ENCODE measurements around the gene SFXN5.
"Not testable (repeated sequence)": the region's sequence is repeated elsewhere in the genome, so short reads cannot be mapped to it uniquely, and the experiment has no call there.

SFXN5 gene

GRCh38 chr2:72921088-72921851 lies 150.2 kb downstream of the SFXN5 start:
- DNase-seq (ENCODE audit: low read depth): no peak

GRCh38 chr2:72920318-72921087 lies 151.0 kb downstream of the SFXN5 start:
- DNase-seq (ENCODE audit: low read depth): no peak

DNA sequence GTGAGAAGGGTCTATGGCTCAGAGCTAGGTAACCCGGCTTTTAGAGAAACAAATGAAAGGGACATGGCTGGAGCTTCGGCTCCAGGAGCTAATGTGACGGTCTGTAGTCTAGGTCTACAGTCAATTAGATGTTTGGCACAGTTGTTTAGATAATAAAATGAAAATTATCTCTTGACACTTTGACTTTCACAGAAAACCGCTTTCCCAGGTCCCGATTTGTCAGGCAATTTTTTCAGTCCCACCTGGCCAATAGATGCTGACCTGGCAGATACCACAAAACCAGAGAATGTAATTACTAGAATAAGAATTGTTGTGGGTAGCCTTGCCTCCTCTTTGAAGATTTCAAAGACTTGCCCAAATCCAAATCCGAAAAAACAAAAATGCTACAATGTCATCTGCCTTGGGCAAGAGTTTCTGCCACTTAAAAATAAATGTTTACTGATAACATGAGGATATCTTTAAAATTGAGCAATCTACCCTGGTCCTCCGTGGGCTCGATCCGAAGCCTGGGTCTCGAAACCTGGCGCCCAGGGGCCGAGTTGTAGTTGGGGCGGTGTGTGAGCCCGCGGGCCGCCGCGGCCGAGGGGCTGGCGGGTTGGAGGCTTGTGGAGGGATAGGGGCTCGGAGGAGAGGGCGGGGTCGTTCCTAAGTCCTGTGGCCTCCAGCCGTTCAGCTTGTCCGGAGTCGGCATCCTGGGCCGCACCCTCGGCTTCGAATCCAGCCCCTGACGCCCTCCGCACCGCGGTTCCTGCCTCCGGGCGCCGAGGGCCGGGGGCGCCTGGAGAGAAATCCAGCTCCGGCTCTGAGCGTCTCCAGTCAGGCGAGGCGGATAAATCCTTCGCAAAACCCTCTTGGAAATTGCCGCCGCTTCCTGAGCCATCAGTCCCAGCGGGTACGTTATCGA lies 151.8 kb downstream of the SFXN5 start:
- DNase-seq (ENCODE audit: low read depth): no peak

- DNase-seq (ENCODE audit: low read depth): no peak
These were observed 153.5 kb downstream of the SFXN5 start for GRCh38 chr2:72917877-72918553.

- DNase-seq (ENCODE audit: low read depth): no peak
These were observed 154.2 kb downstream of the SFXN5 start, which contains the start of gene EMX1 for GRCh38 chr2:72917138-72917876. EMX1 (plus strand) TSS chr2:72917519; CDS start chr2:72917853, 334 bp downstream.

- no peak for DNase-seq (ENCODE audit: low read depth)
These were observed 154.8 kb downstream of the SFXN5 start for GRCh38 chr2:72916743-72917137.

DNA sequence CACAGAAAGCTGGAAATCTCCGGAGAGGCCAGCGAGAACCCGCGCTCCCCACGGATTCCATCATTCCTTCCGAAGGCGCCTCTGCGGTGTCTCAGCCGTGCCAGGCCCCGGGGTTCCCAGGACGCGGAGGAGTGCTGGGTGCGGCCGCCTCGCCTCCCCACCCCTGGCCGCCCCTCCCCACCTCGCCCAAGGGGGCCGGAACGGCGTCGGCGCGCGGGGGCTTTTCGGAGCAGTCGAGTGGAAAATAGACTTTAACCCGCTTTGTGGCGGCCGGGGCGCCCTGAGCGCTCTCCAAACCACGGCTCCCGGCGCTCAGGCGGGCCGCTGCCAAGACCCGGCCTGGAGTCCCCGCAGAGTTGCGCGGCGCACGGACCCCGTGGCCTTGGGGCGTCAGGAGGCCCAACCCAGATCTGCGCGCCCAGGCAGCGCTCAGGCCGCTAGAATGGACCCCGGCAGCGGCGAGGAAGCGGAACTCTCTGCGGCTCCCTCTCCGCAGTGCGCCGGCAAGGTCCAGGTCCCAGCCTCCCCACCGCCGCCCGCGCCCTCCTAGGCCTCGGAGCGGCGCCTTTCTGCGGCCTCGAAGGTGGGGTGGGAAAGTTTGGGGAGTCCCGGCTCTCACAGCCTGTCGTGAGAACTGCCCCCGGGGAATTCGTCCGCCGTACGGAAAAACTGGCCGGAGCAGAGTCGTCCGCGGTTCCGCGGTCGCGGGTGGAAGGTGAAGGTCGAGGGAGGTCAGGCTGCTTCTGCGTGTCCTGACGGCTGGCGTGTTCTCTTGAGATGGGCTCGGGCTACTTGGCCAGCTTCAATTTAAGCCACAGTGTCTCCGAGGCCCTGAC lies 155.4 kb downstream of the SFXN5 start:
- no peak for DNase-seq (ENCODE audit: low read depth)

- no peak for DNase-seq (ENCODE audit: low read depth)
These were observed 156.1 kb downstream of the SFXN5 start for GRCh38 chr2:72915320-72915906.

- DNase-seq (ENCODE audit: low read depth): no peak
These were observed 156.8 kb downstream of the SFXN5 start for GRCh38 chr2:72914589-72915319.

- DNase-seq (ENCODE audit: low read depth): no peak
These were observed 157.3 kb downstream of the SFXN5 start for GRCh38 chr2:72914206-72914559.

DNA sequence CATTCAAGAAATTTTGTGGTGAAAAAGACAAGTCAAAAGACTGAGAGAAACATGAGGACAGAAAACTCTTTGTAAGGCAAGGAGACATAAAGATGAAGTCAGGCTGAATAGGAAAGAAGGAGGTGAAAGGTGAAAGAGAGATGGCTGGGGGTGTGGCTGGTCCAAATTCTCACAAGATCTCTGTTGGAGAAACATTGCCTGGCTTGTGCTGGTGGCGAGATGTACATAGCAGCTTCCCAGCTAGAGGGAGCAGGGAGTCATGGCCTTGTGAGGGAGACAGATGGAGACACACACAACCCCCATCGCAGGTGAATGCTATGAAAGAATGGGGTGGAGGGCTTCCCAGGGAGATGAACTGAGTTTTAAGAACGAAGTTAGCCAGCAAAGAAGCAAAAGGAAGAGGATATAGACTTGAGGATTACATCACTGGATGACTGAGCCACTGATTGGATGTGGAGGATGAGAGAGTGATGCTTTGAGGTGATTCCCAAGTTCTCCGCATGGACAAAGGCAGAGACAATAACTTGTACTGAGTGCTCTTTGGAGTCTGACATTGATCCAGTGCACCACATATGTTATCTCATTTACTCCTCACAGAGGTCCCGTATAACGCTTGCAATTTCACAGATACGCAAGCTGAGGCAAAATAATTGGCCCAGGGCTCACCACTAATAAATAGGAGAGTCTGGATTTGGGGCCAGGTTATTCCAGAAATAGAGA lies 157.9 kb downstream of the SFXN5 start:
- no peak for DNase-seq (ENCODE audit: low read depth)

DNA sequence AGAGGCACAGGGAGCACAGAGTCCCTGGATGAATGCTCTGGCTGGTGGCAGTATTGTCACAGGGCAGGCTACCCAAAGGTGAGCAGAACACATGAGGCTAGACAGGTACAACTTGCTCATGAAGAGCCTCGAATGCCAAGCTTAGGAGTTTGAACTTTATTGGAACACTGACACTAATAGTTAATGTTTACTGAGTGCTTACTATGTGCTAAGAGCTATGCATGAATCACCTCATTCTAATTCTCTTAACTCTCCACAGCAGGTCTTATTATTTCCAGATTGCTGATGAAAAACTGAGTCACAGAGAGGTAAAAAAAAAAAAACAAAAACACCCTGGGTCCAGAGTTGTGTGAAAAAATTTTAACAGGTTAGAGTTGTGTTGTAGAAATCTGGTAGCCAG lies 160.3 kb downstream of the SFXN5 start:
- no peak for DNase-seq (ENCODE audit: low read depth)

GRCh38 chr2:72908741-72909140 lies 162.8 kb downstream of the SFXN5 start:
- no peak for DNase-seq (ENCODE audit: low read depth)

DNA sequence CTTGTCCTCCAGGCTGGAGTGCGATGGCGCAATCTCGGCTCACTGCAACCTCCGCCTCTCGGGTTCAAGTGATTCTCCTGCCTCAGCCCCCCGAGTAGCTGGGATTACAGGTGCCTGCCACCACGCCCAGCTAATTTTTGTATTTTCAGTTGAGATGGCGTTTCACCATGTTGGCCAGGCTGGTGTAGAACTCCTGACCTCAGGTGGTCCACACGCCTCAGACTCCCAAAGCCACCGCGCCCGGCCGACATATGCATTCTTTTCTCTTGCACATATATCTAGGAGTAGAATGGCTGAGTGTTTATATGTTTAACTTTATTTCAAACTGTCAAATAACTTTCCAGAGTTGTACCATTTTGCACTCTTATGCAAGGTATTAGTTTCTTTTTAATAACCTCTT lies 164.1 kb downstream of the SFXN5 start:
- not testable (repeated sequence) for DNase-seq (ENCODE audit: low read depth)

- DNase-seq (ENCODE audit: low read depth): no peak
These were observed 170.1 kb downstream of the SFXN5 start for GRCh38 chr2:72901426-72901825.

- no peak for DNase-seq (ENCODE audit: low read depth)
These were observed 171.2 kb downstream of the SFXN5 start for GRCh38 chr2:72900191-72900825.

- no peak for DNase-seq (ENCODE audit: low read depth)
These were observed 173.0 kb downstream of the SFXN5 start for GRCh38 chr2:72898585-72898906.

All from activated T-helper 1 cell treated with Interleukin-2 at 50 U/mL for 16 hours (primary cell).